HG03469 (cell line): Measurements from ENCODE around the gene KIAA1614.

Experiments
- ATAC-seq: cut with Tn5 transposase; IDR thresholded peaks from one replicate; pipeline ENCODE4 v1.9.1; 2021; ENCODE audit warnings: mild to moderate bottlenecking, moderate library complexity, moderate number of reproducible peaks; ENCODE audit not compliant: unreplicated experiment

Gene KIAA1614

DNA sequence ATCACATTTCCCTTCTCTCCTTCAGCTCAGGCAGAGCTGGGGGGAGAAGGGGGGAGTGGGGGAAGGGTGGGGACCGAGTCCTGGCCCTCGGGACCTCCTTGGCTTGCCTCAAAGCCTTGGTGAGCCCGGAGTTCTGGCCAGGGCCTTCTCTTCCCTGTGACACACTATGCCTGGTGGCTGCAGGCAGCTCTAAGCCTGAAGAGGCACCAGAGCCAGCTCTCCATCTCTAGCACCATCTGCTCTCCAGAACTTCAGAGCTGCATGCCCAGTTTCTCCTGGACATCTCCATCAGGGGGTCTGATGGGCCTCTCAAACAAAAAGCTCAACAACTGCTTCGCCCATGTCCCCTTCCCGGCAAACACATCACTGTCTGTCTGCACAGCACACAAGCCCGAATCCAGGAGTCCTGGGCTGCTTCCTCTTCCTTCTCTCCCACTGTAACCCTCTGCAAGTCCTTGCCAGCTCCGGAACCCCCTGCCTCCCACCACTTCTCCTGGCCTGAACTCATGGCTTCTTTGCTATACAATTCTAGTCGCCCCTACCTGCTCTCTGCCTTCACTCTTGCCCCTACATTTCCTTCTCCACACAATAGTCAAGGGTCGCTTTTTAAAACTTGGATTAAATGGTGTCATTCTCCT is 26.5 kb downstream of the KIAA1614 start:
- ATAC-seq: no peak

DNA sequence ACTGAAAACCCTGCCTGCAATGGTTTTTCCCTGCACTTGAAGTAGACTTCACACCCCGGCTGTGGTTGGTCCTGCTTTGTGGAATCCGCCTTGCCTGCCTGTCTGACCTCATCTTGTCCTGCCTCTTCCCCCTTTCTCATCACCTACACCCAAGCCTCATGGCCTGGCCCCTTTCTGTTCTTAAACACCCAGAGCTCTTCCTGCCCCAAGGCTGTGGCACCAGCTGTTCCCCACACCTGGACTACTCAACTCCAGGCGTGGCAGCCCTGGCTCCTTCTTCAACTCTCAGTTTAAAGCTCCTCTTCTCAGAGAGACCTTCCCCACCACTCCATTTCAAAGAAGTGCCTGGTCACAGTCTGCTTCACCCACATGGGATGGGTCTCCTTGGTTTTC is 27.0 kb downstream of the KIAA1614 start:
- no peak for ATAC-seq

DNA sequence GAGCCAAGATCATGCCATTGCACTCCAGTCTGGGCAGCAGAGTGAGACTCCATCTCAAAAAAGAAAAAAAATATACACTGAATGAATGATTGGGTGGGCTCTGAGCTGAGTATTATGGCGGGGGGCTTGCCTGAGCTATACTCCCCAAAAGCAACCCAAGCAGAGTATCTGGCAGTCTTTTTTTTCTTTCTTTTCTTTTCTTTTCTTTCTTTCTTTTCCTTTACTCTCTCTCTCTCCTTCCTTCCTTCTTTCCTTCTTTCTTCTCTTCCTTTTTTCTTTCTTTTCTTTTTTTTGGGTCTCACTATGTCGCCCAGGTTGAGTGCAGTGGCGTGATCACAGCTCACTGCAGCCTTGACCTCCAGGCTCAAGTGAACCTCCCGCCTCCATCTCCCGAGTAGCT is 27.7 kb downstream of the KIAA1614 start:
- no peak for ATAC-seq

DNA sequence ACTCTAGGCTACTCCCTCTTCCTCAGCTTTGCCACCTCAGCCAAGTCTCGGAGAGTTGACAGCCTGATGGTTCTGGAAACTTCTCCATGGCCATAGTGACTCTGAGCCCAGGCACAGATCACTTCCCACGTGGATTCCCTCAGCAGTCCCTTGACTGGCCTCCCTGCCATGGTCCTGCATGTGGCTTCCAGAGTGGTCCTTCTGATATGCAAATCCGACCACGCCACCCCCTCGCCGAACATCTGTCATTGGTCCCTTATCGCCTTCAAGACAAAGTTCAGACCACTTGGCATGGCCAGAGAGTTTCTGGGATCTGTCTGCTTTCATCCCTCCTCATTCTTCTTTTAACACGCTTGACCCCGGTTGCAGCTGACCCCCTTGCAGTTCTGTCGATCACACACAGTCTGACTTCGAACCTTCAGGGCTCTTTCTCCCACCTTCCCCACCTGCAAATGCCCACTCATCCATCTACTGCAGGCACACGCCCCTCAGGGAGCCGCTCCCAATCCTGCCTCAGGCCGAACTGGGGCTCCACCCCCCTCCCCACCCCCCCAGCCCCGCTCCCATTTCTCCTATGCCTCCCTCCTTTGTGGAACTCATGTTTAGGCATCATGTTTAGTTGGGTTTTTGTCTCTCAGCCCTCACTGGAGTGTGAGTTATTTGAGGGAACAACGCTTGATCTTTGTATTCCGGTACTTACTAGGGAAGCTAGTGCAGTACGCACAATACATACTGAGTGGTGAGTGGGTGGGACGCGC is 29.0 kb downstream of the KIAA1614 start:
- no peak for ATAC-seq

DNA sequence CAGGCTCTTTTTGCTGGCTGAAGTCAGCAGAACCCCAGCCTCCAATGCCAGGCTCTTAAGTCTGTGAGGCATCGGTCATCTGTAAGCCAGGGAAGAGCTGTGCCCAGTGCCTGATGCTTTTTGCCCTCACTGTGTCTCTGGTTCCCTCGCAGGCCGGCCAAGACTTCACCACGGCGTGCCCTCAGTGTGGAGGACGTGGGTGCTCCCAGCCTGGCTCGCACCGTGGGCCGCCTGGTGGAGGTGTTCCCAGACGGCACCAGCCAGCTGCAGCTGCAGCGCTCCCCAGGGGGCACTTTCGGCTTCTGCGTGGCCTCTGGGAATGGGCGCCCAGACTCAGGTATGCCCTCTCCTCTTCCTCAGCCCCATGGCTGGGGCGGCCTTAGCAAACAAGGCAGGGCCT is 32.5 kb downstream of the KIAA1614 start:
- ATAC-seq: no peak

DNA sequence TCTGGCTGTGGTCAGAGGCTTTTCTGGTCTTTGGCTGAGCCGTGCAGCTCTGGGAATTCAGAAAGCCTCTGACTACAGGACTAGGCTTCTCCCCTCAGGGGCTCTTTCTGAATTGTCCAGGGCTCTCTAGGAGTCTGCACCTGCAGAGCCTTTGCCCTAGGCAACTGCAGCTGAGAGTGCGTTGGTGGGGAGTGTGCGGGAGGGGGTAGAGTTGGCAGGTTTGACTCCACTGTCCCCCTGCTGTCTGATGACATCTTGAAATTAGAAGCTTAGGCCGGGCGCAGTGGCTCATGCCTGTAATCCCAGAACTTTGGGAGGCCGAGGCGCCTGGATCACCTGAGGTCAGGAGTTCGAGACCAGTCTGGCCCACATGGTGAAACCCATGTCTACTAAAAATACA is 32.9 kb downstream of the KIAA1614 start:
- ATAC-seq: no peak

DNA sequence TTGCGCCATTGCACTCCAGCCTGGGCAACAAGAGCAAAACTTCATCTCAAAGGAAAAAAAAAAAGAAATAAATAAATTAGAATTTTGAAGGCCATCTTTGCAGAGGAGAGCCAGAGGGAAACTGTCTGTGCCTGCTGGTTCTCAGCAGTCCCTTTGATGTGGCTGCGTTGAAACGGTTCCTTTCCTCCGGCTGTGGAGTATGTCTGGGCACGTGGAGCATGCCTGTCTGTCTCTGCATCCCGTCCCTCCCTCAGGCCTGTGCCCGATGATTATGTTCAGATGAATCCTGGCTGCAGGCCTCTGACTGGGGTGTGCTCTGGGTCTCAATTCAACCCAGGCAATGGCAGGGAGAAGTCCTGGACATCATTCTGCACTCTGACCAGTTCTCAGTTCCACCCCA is 33.4 kb downstream of the KIAA1614 start:
- no peak for ATAC-seq

DNA sequence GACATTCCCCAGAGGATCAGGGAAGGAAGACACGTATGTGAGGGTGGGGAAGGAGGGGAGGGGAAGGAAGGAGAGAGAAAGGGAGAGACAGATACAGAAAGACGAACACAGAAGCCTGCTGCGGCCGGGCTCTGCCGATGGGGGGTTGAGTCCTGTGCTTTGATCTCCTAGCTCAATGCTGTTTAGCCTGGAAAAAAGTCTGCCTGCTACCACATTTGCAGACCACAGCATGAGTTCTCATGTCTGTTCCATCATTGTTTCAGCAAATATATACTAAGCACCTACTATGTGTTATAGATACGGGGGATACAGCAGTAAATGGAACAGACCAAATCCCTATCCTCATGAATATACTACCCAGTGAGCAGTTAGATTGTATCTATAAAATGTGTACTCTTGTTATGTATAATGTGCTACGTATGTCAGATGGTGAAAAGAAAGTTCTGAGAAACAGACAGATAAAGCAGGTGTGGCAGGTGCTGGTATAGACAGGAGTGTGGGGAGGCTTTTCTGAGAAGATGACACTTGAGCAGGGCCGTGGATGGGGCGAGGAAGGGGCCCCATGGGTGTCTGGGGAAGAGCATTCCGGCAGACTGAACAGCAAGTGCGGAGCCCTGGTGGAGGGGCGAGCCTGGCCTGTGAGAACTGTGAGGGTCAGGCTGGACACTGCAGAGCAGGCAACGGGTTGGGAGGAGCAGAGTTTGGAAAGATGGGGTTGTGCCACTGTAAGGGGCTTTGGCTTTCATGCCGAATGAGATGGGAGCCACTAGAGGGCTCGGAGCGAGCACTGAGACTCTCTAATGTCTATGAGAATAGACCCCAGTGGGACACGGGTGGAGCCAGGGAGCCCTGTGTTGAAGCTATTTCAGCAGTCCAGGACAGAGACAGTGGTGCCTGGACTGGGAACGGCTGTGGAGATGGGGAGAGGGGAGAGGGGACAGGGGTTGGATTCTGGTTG is 34.1 kb downstream of the KIAA1614 start:
- ATAC-seq: no peak

DNA sequence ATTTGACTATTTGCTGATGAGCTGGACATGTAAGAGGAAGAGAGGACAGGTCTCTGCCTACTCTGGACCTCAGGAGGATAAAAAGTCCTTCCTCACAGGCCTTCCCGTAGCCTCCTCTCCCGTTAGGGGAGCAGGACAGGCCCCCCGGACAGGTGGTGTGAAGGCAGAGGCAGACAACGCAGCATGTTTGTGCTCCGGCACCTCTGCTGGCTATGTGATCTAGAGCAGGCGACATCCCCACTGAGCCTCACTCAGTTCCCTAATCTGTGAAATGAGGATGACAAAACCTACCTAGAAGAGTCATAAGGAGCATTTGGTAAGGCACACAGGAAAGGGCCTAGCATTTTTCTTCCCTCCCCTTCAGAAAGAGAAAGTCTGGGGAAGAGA is 34.8 kb downstream of the KIAA1614 start:
- no peak for ATAC-seq

DNA sequence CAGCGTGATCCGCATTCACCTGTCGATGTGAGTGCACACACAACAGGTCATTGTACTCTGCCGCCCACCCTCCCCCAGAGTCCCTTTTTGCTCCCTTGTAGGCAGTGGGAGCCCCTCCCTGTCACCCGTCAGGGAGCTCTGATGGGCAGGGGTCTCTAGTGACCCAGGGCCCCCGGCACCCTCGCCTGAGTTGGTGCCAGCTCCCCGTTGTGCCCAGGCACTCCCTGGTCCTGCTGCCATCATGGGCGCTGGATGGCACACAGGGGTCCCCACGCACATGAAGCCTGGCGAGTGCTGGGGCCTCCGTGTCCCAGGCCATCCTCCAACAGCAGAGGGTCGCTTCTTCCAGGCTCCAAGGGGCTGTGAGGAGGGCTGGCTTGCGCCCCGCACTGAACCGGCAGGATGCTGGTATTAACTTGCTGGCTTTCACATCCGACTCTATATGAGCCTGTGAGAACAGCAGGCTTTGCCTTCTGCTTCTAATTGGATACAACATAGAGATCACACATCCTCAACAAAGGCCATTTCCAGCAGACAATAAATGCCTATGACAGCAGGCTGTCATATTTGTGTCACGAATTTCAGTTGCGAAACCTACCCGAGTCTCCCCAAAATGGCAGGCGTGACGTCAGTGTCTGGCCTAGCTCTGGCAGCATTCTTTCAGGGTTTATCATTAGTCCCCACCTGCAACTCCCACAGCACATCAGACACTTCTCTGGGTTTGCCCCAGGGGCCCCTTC is 35.4 kb downstream of the KIAA1614 start:
- no peak for ATAC-seq

DNA sequence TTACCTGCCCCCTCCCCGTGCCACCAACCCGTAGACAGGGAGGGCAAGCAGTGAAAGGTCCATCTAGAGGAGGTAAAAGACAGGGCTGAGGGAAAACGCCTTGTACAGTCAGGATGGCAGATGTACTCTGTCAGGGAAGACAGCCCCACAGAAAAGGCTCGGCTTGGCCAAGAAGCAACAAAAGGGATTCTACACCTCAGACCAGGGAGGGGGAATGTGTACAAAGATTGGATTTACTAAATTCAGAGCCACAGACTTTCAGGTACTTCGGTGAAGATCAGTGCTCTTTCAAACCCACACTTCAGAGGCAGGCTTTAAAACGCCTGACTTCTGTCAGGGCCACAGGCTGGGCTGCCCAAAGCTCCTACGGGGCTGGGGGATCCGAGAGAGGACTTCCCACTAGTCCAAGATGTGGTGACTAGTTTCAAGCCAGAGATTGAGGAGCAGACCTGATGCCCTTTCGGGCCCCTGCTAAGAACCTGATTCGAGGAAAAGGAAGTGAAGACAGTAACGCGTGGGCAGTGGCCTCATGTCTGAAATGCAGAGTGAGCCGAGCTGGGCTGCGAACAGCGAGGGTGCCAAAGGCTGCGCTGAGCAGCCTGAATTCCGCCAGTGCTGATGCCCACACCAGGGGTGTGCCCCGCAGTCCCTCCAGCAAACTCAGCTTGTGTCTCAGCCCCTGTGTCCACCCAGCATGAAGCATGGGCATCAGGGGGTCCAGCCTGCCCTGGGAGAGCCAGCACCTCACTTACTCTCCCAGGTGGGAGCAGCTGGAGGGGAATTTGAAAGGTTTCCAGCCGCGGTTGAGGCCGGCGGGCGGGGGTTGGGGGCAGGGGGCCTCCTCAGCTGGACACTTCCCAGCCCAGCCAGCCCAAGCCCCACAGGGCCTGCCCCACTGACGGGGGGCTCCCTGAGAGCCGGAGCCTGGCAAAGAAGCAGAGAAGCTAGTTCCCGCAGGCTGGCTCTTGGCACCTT is 36.2 kb downstream of the KIAA1614 start:
- ATAC-seq: no peak

DNA sequence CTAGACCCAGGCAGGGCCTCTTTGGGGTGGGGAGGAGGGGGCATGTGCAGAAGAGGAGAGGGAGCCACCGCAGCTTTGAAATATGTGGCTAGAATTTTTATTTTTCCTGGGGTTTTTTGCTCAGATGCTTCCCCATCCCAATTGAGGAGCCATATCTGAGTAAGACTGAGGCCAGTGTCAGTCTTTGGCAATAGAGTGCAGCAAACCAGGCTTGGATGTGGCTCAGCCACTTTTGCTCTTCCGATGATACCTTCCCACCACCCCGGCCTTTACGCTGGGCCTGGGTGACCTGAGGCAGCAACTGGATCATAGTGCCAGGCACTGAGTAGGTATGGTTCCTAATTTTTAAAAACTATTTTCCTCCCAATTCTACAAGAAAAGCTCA is 36.9 kb downstream of the KIAA1614 start:
- ATAC-seq: no peak

DNA sequence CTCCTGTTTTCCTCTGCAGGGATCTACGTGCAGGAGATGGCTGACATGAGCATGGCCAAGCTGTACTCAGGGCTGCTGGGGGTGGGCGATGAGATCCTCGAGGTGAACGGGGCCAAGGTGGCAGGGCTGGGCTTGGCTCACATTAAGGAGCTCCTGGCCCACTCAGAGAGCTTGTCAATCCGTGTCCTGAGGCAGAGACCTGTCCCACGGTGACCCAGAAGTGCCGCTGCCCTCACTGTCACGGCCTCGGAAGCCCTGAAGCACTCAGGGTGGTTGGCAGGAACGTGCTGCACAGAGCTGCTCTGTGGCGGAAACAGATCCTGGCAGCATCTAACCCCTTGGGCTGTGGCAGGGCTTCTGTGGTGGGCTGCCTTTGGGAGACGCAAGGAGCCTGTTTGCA is 37.6 kb downstream of the KIAA1614 start:
- no peak for ATAC-seq

DNA sequence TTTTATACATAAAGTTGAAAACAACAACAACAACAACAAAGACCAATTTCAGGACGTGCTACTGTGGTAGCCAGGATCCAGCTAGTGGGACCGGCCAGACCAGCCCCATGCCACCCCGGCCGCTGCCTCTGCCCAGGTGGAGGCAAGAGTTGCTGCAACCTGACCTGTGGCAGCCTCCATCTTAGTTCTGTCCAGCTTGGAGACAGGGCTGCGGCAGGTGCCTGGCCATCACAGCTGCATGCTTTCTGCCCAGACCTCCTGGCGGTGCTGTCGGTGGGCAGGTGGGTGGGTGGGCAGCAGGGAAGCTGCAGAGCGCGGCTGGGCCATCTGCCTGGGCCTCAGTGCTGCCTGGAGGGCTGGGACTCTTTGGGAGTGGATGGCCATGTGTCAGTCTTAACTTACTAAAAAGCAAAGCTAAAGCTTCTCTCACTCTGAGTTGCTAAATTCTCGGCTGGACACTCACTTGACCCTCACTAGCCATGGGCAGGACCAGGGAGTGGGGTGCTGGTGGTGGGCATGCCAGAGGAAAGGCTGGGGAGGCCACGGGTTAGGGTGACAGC is 38.6 kb downstream of the KIAA1614 start:
- ATAC-seq: no peak

DNA sequence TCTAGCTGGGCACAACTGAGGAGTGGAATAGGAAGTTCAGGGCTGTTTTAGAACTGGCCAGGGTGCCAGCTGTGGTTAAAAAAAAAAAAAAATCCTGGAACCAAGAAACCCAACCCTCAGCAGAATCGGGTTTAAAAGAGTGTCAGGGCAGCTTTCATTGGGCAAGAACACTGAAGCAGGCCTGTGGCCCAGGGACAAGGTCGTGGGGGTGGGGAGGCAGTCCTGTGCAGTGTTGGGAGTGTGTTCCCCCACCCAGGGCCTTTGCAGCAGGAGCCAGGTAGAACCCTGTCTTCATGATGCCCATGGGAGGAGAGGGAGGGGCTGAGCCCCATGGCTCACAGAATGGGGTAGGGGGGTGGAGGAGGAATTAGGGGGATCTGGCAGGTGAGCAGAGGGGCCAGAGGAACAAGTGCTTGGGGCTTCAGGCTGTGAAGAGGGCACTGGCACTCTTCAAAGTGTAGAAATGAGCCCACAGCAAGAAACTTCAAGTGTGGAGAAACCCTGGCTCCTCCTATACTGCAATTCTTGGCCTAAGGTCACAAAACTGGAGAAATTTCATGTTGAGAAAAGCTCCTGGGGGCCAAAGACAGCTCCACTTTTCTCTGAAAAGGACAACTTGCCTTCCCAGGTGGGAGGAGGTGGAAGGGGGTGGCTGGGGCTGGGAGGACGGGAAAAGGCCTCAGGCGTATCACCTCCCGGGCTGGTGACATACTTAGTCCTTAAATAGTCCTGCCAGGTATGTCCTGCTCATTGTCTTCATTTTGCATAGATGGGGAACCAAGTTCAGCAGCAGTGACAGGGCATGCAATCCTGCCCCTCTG is 39.3 kb downstream of the KIAA1614 start:
- ATAC-seq: no peak

DNA sequence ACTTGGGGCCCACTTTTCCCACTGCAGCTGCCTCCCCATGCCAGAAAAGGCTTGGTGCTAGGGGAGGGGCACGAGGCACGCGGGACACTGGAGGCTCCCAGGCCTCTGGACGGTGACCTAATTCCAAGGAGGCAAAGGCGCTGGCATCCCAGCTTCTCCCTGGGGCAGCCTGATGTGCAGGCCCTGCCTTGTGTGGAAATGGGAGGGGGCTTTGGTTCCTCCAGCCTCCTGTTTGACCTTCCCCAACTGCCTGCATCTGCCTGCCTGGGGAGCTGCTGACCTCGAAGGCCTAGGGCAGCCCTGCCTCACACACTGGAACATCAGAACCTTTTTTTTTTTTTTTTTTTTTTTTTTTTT is 39.9 kb downstream of the KIAA1614 start:
- no peak for ATAC-seq

DNA sequence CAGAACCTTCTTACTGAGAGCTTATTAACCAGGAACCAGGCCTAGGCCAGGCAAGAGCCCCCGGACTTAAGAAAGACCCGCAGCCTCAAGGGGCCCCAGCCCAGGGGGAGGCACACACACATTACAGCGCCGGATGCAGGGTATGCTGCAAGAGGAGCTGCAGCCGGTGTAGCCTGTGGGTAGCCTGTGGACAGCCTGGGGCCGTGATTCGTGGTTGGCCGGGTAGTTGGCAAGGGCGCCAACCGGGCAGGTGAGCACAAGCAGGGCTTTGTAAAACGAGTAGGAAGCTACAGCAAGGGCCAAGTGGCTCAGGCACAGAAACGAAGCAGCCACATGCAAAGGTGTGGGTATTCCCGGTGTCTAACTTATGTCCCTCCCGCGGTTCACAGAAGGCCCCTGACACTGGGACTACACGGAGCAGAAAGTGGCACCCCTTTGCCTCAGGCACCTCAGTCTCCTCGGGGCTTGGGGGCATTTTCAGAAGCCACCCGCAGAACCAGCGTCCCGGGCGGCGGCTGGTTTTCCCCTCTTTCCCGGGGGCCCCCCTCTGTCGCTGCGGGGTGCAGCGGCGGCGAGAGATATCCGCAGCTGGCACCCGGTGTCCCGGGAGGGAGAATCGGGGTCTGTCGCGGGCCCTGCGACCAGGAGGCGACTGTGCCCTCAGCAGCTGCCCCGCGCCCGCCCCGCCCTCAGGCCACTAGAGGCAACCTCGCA is 40.8 kb downstream of the KIAA1614 start:
- peak; percentile 6 for ATAC-seq
